Type B pancreatic cell (in vitro differentiated cells): Measurements from ENCODE around the gene UBAP1. TPM values are rescaled to one million over a fixed set of nuclear protein-coding genes. Genes with fewer than 3 reads are reported as not detected.

ENCODE experiments used
- DNase-seq: peaks from one replicate; pipeline ENCODE4 v3.0.0; 2021; ENCODE audit warnings: mixed read lengths; ENCODE audit not compliant: unreplicated experiment; ENCODE audit errors: extremely low spot score
- H3K27ac Mint-ChIP-seq: 2 replicates; pipeline ENCODE4 v1.8.0; 2021; ENCODE audit warnings: mild to moderate bottlenecking, mixed read lengths
- H3K27me3 Mint-ChIP-seq: 2 replicates; pipeline ENCODE4 v1.8.0; 2021; ENCODE audit warnings: mixed read lengths
- H3K36me3 Mint-ChIP-seq: 2 replicates; pipeline ENCODE4 v1.8.0; 2021; ENCODE audit warnings: mixed read lengths
- H3K4me1 Mint-ChIP-seq: one replicate; pipeline ENCODE4 v1.8.0; 2021; ENCODE audit warnings: mixed read lengths; ENCODE audit not compliant: unreplicated experiment
- H3K4me3 Mint-ChIP-seq: 2 replicates; pipeline ENCODE4 v1.8.0; 2021; ENCODE audit warnings: mild to moderate bottlenecking, mixed read lengths
- H3K9me3 Mint-ChIP-seq: 2 replicates; pipeline ENCODE4 v1.8.0; 2021; ENCODE audit warnings: mixed read lengths
- CTCF ChIP-seq: fragments of 200-600 bp; sonication (generic); conservative IDR thresholded peaks from 2 replicates; pipeline ENCODE4 v1.5.0; 2021; ENCODE audit warnings: antibody characterized with exemption, mild to moderate bottlenecking
- total RNA-seq: library from RNA; stranded (reverse); gene quantifications from 2 replicates; pipeline ENCODE4 v1.2.1, GENCODE V29; 2021; ENCODE audit warnings: low replicate concordance

Gene UBAP1
- total RNA-seq, 1 donor from 2014 or later, result 35.9 TPM

GRCh38 chr9:34197756-34198711, 19.2 kb downstream of the UBAP1 start:
- DNase-seq, result peak; percentile 52
- Mint-ChIP-seq H3K4me1 (peaks cover 15% of the 10 kb centered on the region), H3K4me3 (no peak overlapping the region), H3K27me3 (no peaks in the 10 kb centered on the region), H3K9me3 (no peaks in the 10 kb centered on the region), H3K36me3 (peaks cover 23% of the 10 kb centered on the region), H3K27ac (peak overlapping the region; percentile 51)
- TF ChIP-seq CTCF, result no peak

GRCh38 chr9:34200092-34200491, 21.2 kb downstream of the UBAP1 start:
- TF ChIP-seq CTCF, result no peak
- no peak for DNase-seq
- Mint-ChIP-seq H3K9me3 (no peaks in the 10 kb centered on the region), H3K4me3 (no peak overlapping the region), H3K27ac (no peak overlapping the region), H3K4me1 (peaks cover 12% of the 10 kb centered on the region), H3K27me3 (no peaks in the 10 kb centered on the region), H3K36me3 (peaks cover 14% of the 10 kb centered on the region)

- Mint-ChIP-seq H3K27ac (peak overlapping the region; percentile 67), H3K4me1 (peaks cover 4% of the 10 kb centered on the region), H3K27me3 (no peaks in the 10 kb centered on the region), H3K9me3 (no peaks in the 10 kb centered on the region), H3K36me3 (peaks cover 10% of the 10 kb centered on the region), H3K4me3 (no peak overlapping the region)
- no peak for TF ChIP-seq CTCF
- no peak for DNase-seq
These were observed 24.6 kb downstream of the UBAP1 start for GRCh38 chr9:34203275-34203991.

GRCh38 chr9:34203992-34204635, 25.3 kb downstream of the UBAP1 start:
- DNase-seq, result no peak
- H3K4me1 Mint-ChIP-seq, result peaks cover 4% of the 10 kb centered on the region
- no peaks in the 10 kb centered on the region for H3K9me3 Mint-ChIP-seq
- H3K27me3 Mint-ChIP-seq, result no peaks in the 10 kb centered on the region
- TF ChIP-seq CTCF, result no peak
- peaks cover 10% of the 10 kb centered on the region for H3K36me3 Mint-ChIP-seq
- no peak overlapping the region for H3K4me3 Mint-ChIP-seq
- peak overlapping the region; percentile 67 for H3K27ac Mint-ChIP-seq

GRCh38 chr9:34205102-34205501, 26.3 kb downstream of the UBAP1 start:
- Mint-ChIP-seq H3K4me1 (peaks cover 4% of the 10 kb centered on the region), H3K36me3 (peaks cover 18% of the 10 kb centered on the region), H3K9me3 (no peaks in the 10 kb centered on the region), H3K4me3 (no peak overlapping the region), H3K27ac (no peak overlapping the region), H3K27me3 (no peaks in the 10 kb centered on the region)
- no peak for TF ChIP-seq CTCF
- DNase-seq, result no peak
